HG02884 (cell line): ENCODE measurements around the gene TMEM269.

Experiments
- ATAC-seq: cut with Tn5 transposase; IDR thresholded peaks from one replicate; pipeline ENCODE4 v1.9.1; 2021; ENCODE audit warnings: mild to moderate bottlenecking, moderate library complexity; ENCODE audit not compliant: unreplicated experiment

TMEM269 gene

GRCh38 chr1:42817976-42818375 lies 33.2 kb downstream of the TMEM269 start:
- no peak for ATAC-seq

- ATAC-seq, result no peak
Observed at GRCh38 chr1:42820813-42821212, 36.0 kb downstream of the TMEM269 start.

GRCh38 chr1:42821690-42822089 lies 36.9 kb downstream of the TMEM269 start:
- no peak for ATAC-seq

GRCh38 chr1:42822800-42823392 lies 38.1 kb downstream of the TMEM269 start:
- ATAC-seq, result no peak

- ATAC-seq, result no peak
Observed at GRCh38 chr1:42824481-42825035, 39.8 kb downstream of the TMEM269 start.

- no peak for ATAC-seq
Observed at GRCh38 chr1:42825036-42825851, 40.5 kb downstream of the TMEM269 start.

- no peak for ATAC-seq
Observed at GRCh38 chr1:42830631-42831030, 45.8 kb downstream of the TMEM269 start.

- ATAC-seq, result no peak
Observed at GRCh38 chr1:42831273-42831672, 46.5 kb downstream of the TMEM269 start.

- no peak for ATAC-seq
Observed at GRCh38 chr1:42832641-42833240, 48.0 kb downstream of the TMEM269 start.

GRCh38 chr1:42833981-42834380 lies 49.2 kb downstream of the TMEM269 start:
- no peak for ATAC-seq

- no peak for ATAC-seq
Observed at GRCh38 chr1:42834803-42835202, 50.0 kb downstream of the TMEM269 start.

GRCh38 chr1:42835422-42835821 lies 50.6 kb downstream of the TMEM269 start:
- ATAC-seq, result no peak

GRCh38 chr1:42837709-42838108 lies 52.9 kb downstream of the TMEM269 start:
- no peak for ATAC-seq

GRCh38 chr1:42838482-42839190 lies 53.8 kb downstream of the TMEM269 start:
- no peak for ATAC-seq

- ATAC-seq, result no peak
Observed at GRCh38 chr1:42841010-42841409, 56.2 kb downstream of the TMEM269 start.

- ATAC-seq, result no peak
Observed at GRCh38 chr1:42841440-42842147, 56.8 kb downstream of the TMEM269 start.

- no peak for ATAC-seq
Observed at GRCh38 chr1:42844592-42845140, 59.9 kb downstream of the TMEM269 start.

- no peak for ATAC-seq
Observed at GRCh38 chr1:42845193-42845592, 60.4 kb downstream of the TMEM269 start.

GRCh38 chr1:42845866-42846256 lies 61.1 kb downstream of the TMEM269 start:
- no peak for ATAC-seq
